ENCODE data around the gene TCF19. TPM values are rescaled to one million over a fixed set of nuclear protein-coding genes. Genes with fewer than 3 reads are reported as not detected.

Gene TCF19
- polyA plus RNA-seq, 1 donor from 2014 or later = 3.6 TPM

- Histone ChIP-seq H3K79me2 (replicated peaks; ENCODE audit: insufficient read depth, low read length) (no peaks in the 10 kb centered on the region), H3F3A (ENCODE audit: insufficient read depth, low read length, poor library complexity, severe bottlenecking) (no peaks in the 10 kb centered on the region), H4K20me1 (ENCODE audit: insufficient read depth) (no peaks in the 10 kb centered on the region), H3K27me3 (ENCODE audit: insufficient read depth, low read depth, low read length) (no peaks in the 10 kb centered on the region), H2AFZ (ENCODE audit: low read depth, low read length) (no peak overlapping the region), H3K9ac (ENCODE audit: low read length) (no peak overlapping the region), H3K27ac (ENCODE audit: low read length) (no peak overlapping the region), H3K36me3 (ENCODE audit: insufficient read depth, low read length) (no peaks in the 10 kb centered on the region), H3K9me2 (ENCODE audit: insufficient read depth, low read length) (no peaks in the 10 kb centered on the region), H3K4me3 (ENCODE audit: low read length) (no peak overlapping the region), H3K4me2 (ENCODE audit: low read length) (no peak overlapping the region), H3K9me3 (ENCODE audit: low read length) (no peaks in the 10 kb centered on the region)
- TF ChIP-seq RAD21 (conservative IDR thresholded peaks at IDR 0.05) = no peak
- TF ChIP-seq EZH2 (IDR thresholded peaks at IDR 0.05; ENCODE audit: borderline replicate concordance, insufficient read depth, low read length, poor library complexity, severe bottlenecking) = no peak
- TF ChIP-seq POLR2AphosphoS5 (IDR thresholded peaks at IDR 0.05) = no peak
- TF ChIP-seq EP300 (conservative IDR thresholded peaks at IDR 0.05; ENCODE audit: poor library complexity, severe bottlenecking) = no peak
- TF ChIP-seq TAF1 (IDR thresholded peaks at IDR 0.05; ENCODE audit: low read depth) = no peak
- no peak for TF ChIP-seq SMC3 (conservative IDR thresholded peaks at IDR 0.05; ENCODE audit: poor library complexity)
- TF ChIP-seq CTCF (IDR thresholded peaks at IDR 0.05; ENCODE audit: poor library complexity, severe bottlenecking) = no peak
- no peak for TF ChIP-seq REST (IDR thresholded peaks at IDR 0.05; ENCODE audit: borderline replicate concordance)
- TF ChIP-seq MXI1 (conservative IDR thresholded peaks at IDR 0.05; ENCODE audit: poor library complexity, severe bottlenecking) = no peak
These were observed 17.7 kb upstream of the TCF19 start for GRCh38 chr6:31140643-31141042.

GRCh38 chr6:31142361-31142761 is 16.0 kb upstream of the TCF19 start:
- Histone ChIP-seq H3K27me3 (ENCODE audit: insufficient read depth, low read depth, low read length) (no peaks in the 10 kb centered on the region), H3K36me3 (ENCODE audit: insufficient read depth, low read length) (no peaks in the 10 kb centered on the region), H3K4me3 (ENCODE audit: low read length) (no peak overlapping the region), H3K9me2 (ENCODE audit: insufficient read depth, low read length) (no peaks in the 10 kb centered on the region), H3F3A (ENCODE audit: insufficient read depth, low read length, poor library complexity, severe bottlenecking) (no peaks in the 10 kb centered on the region), H3K9me3 (ENCODE audit: low read length) (no peaks in the 10 kb centered on the region), H2AFZ (ENCODE audit: low read depth, low read length) (no peak overlapping the region), H3K27ac (ENCODE audit: low read length) (no peak overlapping the region), H3K4me2 (ENCODE audit: low read length) (no peak overlapping the region), H4K20me1 (ENCODE audit: insufficient read depth) (no peaks in the 10 kb centered on the region), H3K9ac (ENCODE audit: low read length) (no peak overlapping the region), H3K79me2 (replicated peaks; ENCODE audit: insufficient read depth, low read length) (no peaks in the 10 kb centered on the region)
- no peak for TF ChIP-seq TAF1 (IDR thresholded peaks at IDR 0.05; ENCODE audit: low read depth)
- TF ChIP-seq EZH2 (IDR thresholded peaks at IDR 0.05; ENCODE audit: borderline replicate concordance, insufficient read depth, low read length, poor library complexity, severe bottlenecking) = no peak
- TF ChIP-seq REST (IDR thresholded peaks at IDR 0.05; ENCODE audit: borderline replicate concordance) = no peak
- no peak for TF ChIP-seq CTCF (IDR thresholded peaks at IDR 0.05; ENCODE audit: poor library complexity, severe bottlenecking)
- no peak for TF ChIP-seq EP300 (conservative IDR thresholded peaks at IDR 0.05; ENCODE audit: poor library complexity, severe bottlenecking)
- TF ChIP-seq RAD21 (conservative IDR thresholded peaks at IDR 0.05) = no peak
- no peak for TF ChIP-seq MXI1 (conservative IDR thresholded peaks at IDR 0.05; ENCODE audit: poor library complexity, severe bottlenecking)
- TF ChIP-seq SMC3 (conservative IDR thresholded peaks at IDR 0.05; ENCODE audit: poor library complexity) = no peak
- TF ChIP-seq POLR2AphosphoS5 (IDR thresholded peaks at IDR 0.05) = no peak
